ENCODE results near the gene KRTAP7-1. TPM values are rescaled to one million over a fixed set of nuclear protein-coding genes. Genes with fewer than 3 reads are reported as not detected.

The KRTAP7-1 gene
- total RNA-seq: not detected

GRCh38 chr21:30829659-30830058 lies at the start of gene KRTAP7-1:
Gene KRTAP7-1, minus strand, starts transcription at chr21:30829759. Its CDS starts 61 bp downstream, at chr21:30829698.
- Mint-ChIP-seq H3K36me3 (ENCODE audit: low read depth) (no peaks in the 10 kb centered on the region), H3K4me1 (ENCODE audit: low read depth) (no peaks in the 10 kb centered on the region), H3K4me3 (no peak within 1 kb of the TSS), H3K27ac (no peak within 1 kb of the TSS), H3K27me3 (ENCODE audit: low read depth) (peaks cover 12% of the 10 kb centered on the region), H3K9me3 (peaks cover 3% of the 10 kb centered on the region)
- DNase-seq: no peak
- CTCF ChIA-PET: interaction anchor here (0.6 kb wide), 3 partner anchors 11 to 26 kb away, joined by 3 to 5 read pairs (median 3); no protein-coding TSS in a partner anchor
- intact Hi-C loops (cut with micrococcal nuclease): loop anchor here (10.0 kb wide), 1 partner anchor 775 kb away; no protein-coding TSS in a partner anchor

- Mint-ChIP-seq H3K4me1 (ENCODE audit: low read depth) (no peaks in the 10 kb centered on the region), H3K4me3 (no peak overlapping the region), H3K36me3 (ENCODE audit: low read depth) (no peaks in the 10 kb centered on the region), H3K27ac (no peak overlapping the region), H3K27me3 (ENCODE audit: low read depth) (peaks cover 6% of the 10 kb centered on the region), H3K9me3 (peaks cover 3% of the 10 kb centered on the region)
- no peak for DNase-seq
- intact Hi-C loops (cut with micrococcal nuclease): no loop called here
- CTCF ChIA-PET: interaction anchor here (0.9 kb wide), 1 partner anchor 10 kb away, joined by 3 read pairs; no protein-coding TSS in a partner anchor
These were observed 45.0 kb upstream of the KRTAP7-1 start for GRCh38 chr21:30874526-30874925.

- H3K4me3 Mint-ChIP-seq: no peak overlapping the region
- no peak overlapping the region for H3K27ac Mint-ChIP-seq
- peaks cover 1% of the 10 kb centered on the region for H3K9me3 Mint-ChIP-seq
- CTCF ChIA-PET: interaction anchor here (0.7 to 1.3 kb wide), 3 partner anchors 13 to 206 kb away, joined by 3 to 4 read pairs (median 3); no protein-coding TSS in a partner anchor
- DNase-seq: no peak
- intact Hi-C loops (cut with micrococcal nuclease): no loop called here
- no peaks in the 10 kb centered on the region for H3K36me3 Mint-ChIP-seq (ENCODE audit: low read depth)
- H3K4me1 Mint-ChIP-seq (ENCODE audit: low read depth): no peaks in the 10 kb centered on the region
- H3K27me3 Mint-ChIP-seq (ENCODE audit: low read depth): peaks cover 10% of the 10 kb centered on the region
These were observed 18.3 kb upstream of the KRTAP7-1 start for GRCh38 chr21:30847627-30848500.

- H3K4me1 Mint-ChIP-seq (ENCODE audit: low read depth): no peaks in the 10 kb centered on the region
- CTCF ChIA-PET: interaction anchor here (1.0 to 1.5 kb wide), 2 partner anchors 12 to 24 kb away, joined by 3 to 5 read pairs; no protein-coding TSS in a partner anchor
- no peaks in the 10 kb centered on the region for H3K9me3 Mint-ChIP-seq
- H3K36me3 Mint-ChIP-seq (ENCODE audit: low read depth): no peaks in the 10 kb centered on the region
- H3K4me3 Mint-ChIP-seq: no peak overlapping the region
- peaks cover 18% of the 10 kb centered on the region for H3K27me3 Mint-ChIP-seq (ENCODE audit: low read depth)
- no peak for DNase-seq
- intact Hi-C loops (cut with micrococcal nuclease): no loop called here
- no peak overlapping the region for H3K27ac Mint-ChIP-seq
These were observed 13.4 kb upstream of the KRTAP7-1 start for GRCh38 chr21:30842990-30843389.

GRCh38 chr21:30839304-30839703 lies 9.7 kb upstream of the KRTAP7-1 start:
- intact Hi-C loops (cut with micrococcal nuclease): loop anchor here (2.0 to 10.0 kb wide), 2 partner anchors 335 to 765 kb away; no protein-coding TSS in a partner anchor
- H3K27ac Mint-ChIP-seq: no peak overlapping the region

GRCh38 chr21:30838536-30838935 lies 9.0 kb upstream of the KRTAP7-1 start:
- CTCF ChIA-PET: no interaction called here

More at GRCh38 chr21:30839304-30839703, 9.7 kb upstream of the KRTAP7-1 start:
- CTCF ChIA-PET: interaction anchor here (0.8 to 1.0 kb wide), 2 partner anchors 10 to 248 kb away, joined by 5 read pairs; no protein-coding TSS in a partner anchor
- Mint-ChIP-seq H3K27me3 (ENCODE audit: low read depth) (peaks cover 17% of the 10 kb centered on the region), H3K9me3 (no peaks in the 10 kb centered on the region), H3K4me3 (no peak overlapping the region), H3K36me3 (ENCODE audit: low read depth) (no peaks in the 10 kb centered on the region), H3K4me1 (ENCODE audit: low read depth) (no peaks in the 10 kb centered on the region)
- DNase-seq: peak; percentile 58

GRCh38 chr21:30831194-30831765 lies 1.7 kb upstream of the KRTAP7-1 start:
- H3K4me3 Mint-ChIP-seq: no peak overlapping the region
- H3K27ac Mint-ChIP-seq: no peak overlapping the region
- H3K9me3 Mint-ChIP-seq: peaks cover 3% of the 10 kb centered on the region
- peak; percentile 65 for DNase-seq
- H3K36me3 Mint-ChIP-seq (ENCODE audit: low read depth): no peaks in the 10 kb centered on the region
- CTCF ChIA-PET: interaction anchor here (0.5 to 2.9 kb wide), 7 partner anchors 11 to 256 kb away, joined by 3 to 14 read pairs (median 3); no protein-coding TSS in a partner anchor
- no peaks in the 10 kb centered on the region for H3K4me1 Mint-ChIP-seq (ENCODE audit: low read depth)
- intact Hi-C loops (cut with micrococcal nuclease): loop anchor here (1.0 to 10.0 kb wide), 2 partner anchors 255 to 774 kb away; no protein-coding TSS in a partner anchor
- peaks cover 12% of the 10 kb centered on the region for H3K27me3 Mint-ChIP-seq (ENCODE audit: low read depth)

More at GRCh38 chr21:30838536-30838935, 9.0 kb upstream of the KRTAP7-1 start:
- H3K27ac Mint-ChIP-seq: no peak overlapping the region
- H3K27me3 Mint-ChIP-seq (ENCODE audit: low read depth): peaks cover 17% of the 10 kb centered on the region
- H3K9me3 Mint-ChIP-seq: no peaks in the 10 kb centered on the region
- H3K4me3 Mint-ChIP-seq: no peak overlapping the region
- H3K4me1 Mint-ChIP-seq (ENCODE audit: low read depth): no peaks in the 10 kb centered on the region
- no peak for DNase-seq
- intact Hi-C loops (cut with micrococcal nuclease): loop anchor here (2.0 to 10.0 kb wide), 2 partner anchors 334 to 766 kb away; no protein-coding TSS in a partner anchor
- no peaks in the 10 kb centered on the region for H3K36me3 Mint-ChIP-seq (ENCODE audit: low read depth)

GRCh38 chr21:30818837-30819610 lies 10.5 kb downstream of the KRTAP7-1 start:
- intact Hi-C loops (cut with micrococcal nuclease): no loop called here
- no peak for DNase-seq
- peaks cover 9% of the 10 kb centered on the region for H3K27me3 Mint-ChIP-seq (ENCODE audit: low read depth)
- CTCF ChIA-PET: interaction anchor here (0.7 kb wide), 1 partner anchor 11 kb away, joined by 3 read pairs; the partner anchor contains the start of gene KRTAP7-1
- no peak overlapping the region for H3K27ac Mint-ChIP-seq
- no peaks in the 10 kb centered on the region for H3K4me1 Mint-ChIP-seq (ENCODE audit: low read depth)
- H3K9me3 Mint-ChIP-seq: no peaks in the 10 kb centered on the region
- H3K4me3 Mint-ChIP-seq: no peak overlapping the region
- H3K36me3 Mint-ChIP-seq (ENCODE audit: low read depth): no peaks in the 10 kb centered on the region

- peaks cover 16% of the 10 kb centered on the region for H3K27me3 Mint-ChIP-seq (ENCODE audit: low read depth)
- no peak for DNase-seq
- intact Hi-C loops (cut with micrococcal nuclease): no loop called here
- H3K27ac Mint-ChIP-seq: no peak within 1 kb of the TSS
- H3K4me3 Mint-ChIP-seq: no peak within 1 kb of the TSS
- CTCF ChIA-PET: no interaction called here
- no peaks in the 10 kb centered on the region for H3K36me3 Mint-ChIP-seq (ENCODE audit: low read depth)
- H3K9me3 Mint-ChIP-seq: no peaks in the 10 kb centered on the region
- H3K4me1 Mint-ChIP-seq (ENCODE audit: low read depth): no peaks in the 10 kb centered on the region
These were observed 16.4 kb downstream of the KRTAP7-1 start, which contains the start of gene KRTAP8-1 for GRCh38 chr21:30813174-30813573. Gene KRTAP8-1, minus strand, starts transcription at chr21:30813274. Its CDS starts 54 bp downstream, at chr21:30813220.

GRCh38 chr21:30800605-30801004 lies 29.0 kb downstream of the KRTAP7-1 start:
- H3K9me3 Mint-ChIP-seq: no peaks in the 10 kb centered on the region
- H3K27me3 Mint-ChIP-seq (ENCODE audit: low read depth): peaks cover 4% of the 10 kb centered on the region
- no peak for DNase-seq
- H3K4me3 Mint-ChIP-seq: no peak overlapping the region
- H3K36me3 Mint-ChIP-seq (ENCODE audit: low read depth): no peaks in the 10 kb centered on the region
- no peaks in the 10 kb centered on the region for H3K4me1 Mint-ChIP-seq (ENCODE audit: low read depth)
- CTCF ChIA-PET: no interaction called here
- intact Hi-C loops (cut with micrococcal nuclease): no loop called here
- no peak overlapping the region for H3K27ac Mint-ChIP-seq

GRCh38 chr21:30793581-30794314 lies 35.8 kb downstream of the KRTAP7-1 start:
- H3K27ac Mint-ChIP-seq: no peak overlapping the region
- no peak overlapping the region for H3K4me3 Mint-ChIP-seq
- no peaks in the 10 kb centered on the region for H3K36me3 Mint-ChIP-seq (ENCODE audit: low read depth)
- peaks cover 15% of the 10 kb centered on the region for H3K27me3 Mint-ChIP-seq (ENCODE audit: low read depth)
- intact Hi-C loops (cut with micrococcal nuclease): no loop called here
- CTCF ChIA-PET: no interaction called here
- H3K4me1 Mint-ChIP-seq (ENCODE audit: low read depth): no peaks in the 10 kb centered on the region
- no peaks in the 10 kb centered on the region for H3K9me3 Mint-ChIP-seq
- DNase-seq: no peak
